OCI-LY3 (cell line): ENCODE measurements around the gene PPP1R9A.

ENCODE experiments used
- EZH2phosphoT487 ChIP-seq: fragments of 200-600 bp; shearing (Covaris generic); IDR thresholded peaks from 2 replicates; pipeline ENCODE4 v1.6.1; 2018; ENCODE audit warnings: antibody characterized with exemption, mixed run types, low read depth
- TF ChIP-seq, protein P1 (sequence below): fragments of 200-600, 300-600 bp; sonication (generic); IDR thresholded peaks from 2 replicates; pipeline ENCODE4 v1.5.1; 2014; ENCODE audit warnings: antibody characterized with exemption, low read length, low read depth

DNA sequence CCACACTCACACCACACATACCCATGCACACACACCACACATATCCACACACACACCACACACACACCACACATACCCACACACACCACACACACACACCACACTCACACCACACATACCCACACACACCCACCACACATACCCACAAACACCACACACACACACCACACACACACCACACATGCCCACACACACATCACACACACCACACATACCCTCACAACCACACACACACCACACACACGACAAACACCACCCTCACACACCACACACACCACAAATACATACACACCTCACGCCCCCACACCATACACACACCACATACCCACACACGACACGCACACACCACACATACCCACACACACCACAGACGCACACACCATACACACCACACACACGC lies 297.2 kb downstream of the PPP1R9A start:
- TF ChIP-seq, protein P1, sequence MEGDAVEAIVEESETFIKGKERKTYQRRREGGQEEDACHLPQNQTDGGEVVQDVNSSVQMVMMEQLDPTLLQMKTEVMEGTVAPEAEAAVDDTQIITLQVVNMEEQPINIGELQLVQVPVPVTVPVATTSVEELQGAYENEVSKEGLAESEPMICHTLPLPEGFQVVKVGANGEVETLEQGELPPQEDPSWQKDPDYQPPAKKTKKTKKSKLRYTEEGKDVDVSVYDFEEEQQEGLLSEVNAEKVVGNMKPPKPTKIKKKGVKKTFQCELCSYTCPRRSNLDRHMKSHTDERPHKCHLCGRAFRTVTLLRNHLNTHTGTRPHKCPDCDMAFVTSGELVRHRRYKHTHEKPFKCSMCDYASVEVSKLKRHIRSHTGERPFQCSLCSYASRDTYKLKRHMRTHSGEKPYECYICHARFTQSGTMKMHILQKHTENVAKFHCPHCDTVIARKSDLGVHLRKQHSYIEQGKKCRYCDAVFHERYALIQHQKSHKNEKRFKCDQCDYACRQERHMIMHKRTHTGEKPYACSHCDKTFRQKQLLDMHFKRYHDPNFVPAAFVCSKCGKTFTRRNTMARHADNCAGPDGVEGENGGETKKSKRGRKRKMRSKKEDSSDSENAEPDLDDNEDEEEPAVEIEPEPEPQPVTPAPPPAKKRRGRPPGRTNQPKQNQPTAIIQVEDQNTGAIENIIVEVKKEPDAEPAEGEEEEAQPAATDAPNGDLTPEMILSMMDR: no peak
- no peak for TF ChIP-seq EZH2phosphoT487
